HG02840 (cell line): ENCODE measurements around the gene CHAT.

ENCODE experiments used
- ATAC-seq: cut with Tn5 transposase; IDR thresholded peaks from one replicate; pipeline ENCODE4 v1.9.1; 2021; ENCODE audit warnings: mild to moderate bottlenecking, moderate library complexity, moderate number of reproducible peaks; ENCODE audit not compliant: unreplicated experiment, low FRiP score

Gene CHAT

GRCh38 chr10:49596836-49597235 is 17.0 kb upstream of the CHAT start:
- ATAC-seq, result no peak

- no peak for ATAC-seq
Observed at GRCh38 chr10:49597426-49598163, 16.2 kb upstream of the CHAT start.

GRCh38 chr10:49598164-49598856 is 15.5 kb upstream of the CHAT start:
- ATAC-seq, result no peak

- no peak for ATAC-seq
Observed at GRCh38 chr10:49598986-49599385, 14.9 kb upstream of the CHAT start.

- no peak for ATAC-seq
Observed at GRCh38 chr10:49599546-49599945, 14.3 kb upstream of the CHAT start.

GRCh38 chr10:49600046-49600445 is 13.8 kb upstream of the CHAT start:
- no peak for ATAC-seq

- ATAC-seq, result no peak
Observed at GRCh38 chr10:49600781-49601400, 12.9 kb upstream of the CHAT start.

GRCh38 chr10:49601857-49602256 is 12.0 kb upstream of the CHAT start:
- ATAC-seq, result no peak

GRCh38 chr10:49602380-49603023 is 11.3 kb upstream of the CHAT start:
- no peak for ATAC-seq

GRCh38 chr10:49605216-49605938 is 8.5 kb upstream of the CHAT start:
- no peak for ATAC-seq

- no peak for ATAC-seq
Observed at GRCh38 chr10:49605939-49606509, 7.8 kb upstream of the CHAT start.

- no peak for ATAC-seq
Observed at GRCh38 chr10:49606981-49607535, 6.8 kb upstream of the CHAT start.

GRCh38 chr10:49608166-49609005 is 5.5 kb upstream of the CHAT start:
- no peak for ATAC-seq

GRCh38 chr10:49609006-49609282 is 4.9 kb upstream of the CHAT start:
- no peak for ATAC-seq

- ATAC-seq, result no peak
Observed at GRCh38 chr10:49609283-49610113, 4.3 kb upstream of the CHAT start.

GRCh38 chr10:49610114-49610457 is 3.8 kb upstream of the CHAT start, which contains the start of gene SLC18A3:
Gene SLC18A3 (plus strand): TSS chr10:49610310. CDS start chr10:49610741, 431 bp downstream.
- no peak for ATAC-seq

GRCh38 chr10:49610458-49611165 is 3.2 kb upstream of the CHAT start:
- ATAC-seq, result no peak
